ENCODE results near the gene OLFML3.

- TF ChIP-seq CTCF (IDR thresholded peaks at IDR 0.05; ENCODE audit: control extremely low read depth in 1 of 3, insufficient read depth in 1 of 3, low read depth in 1 of 3, low read length in 3 of 3) (no peak), MAX (IDR thresholded peaks at IDR 0.05) (no peak), ATF3 (IDR thresholded peaks at IDR 0.05; ENCODE audit: insufficient read depth, low read depth, low read length) (no peak), TAF1 (IDR thresholded peaks at IDR 0.05; ENCODE audit: low read depth, low read length) (no peak), MAFK (IDR thresholded peaks at IDR 0.05; ENCODE audit: low read depth, low read length) (no peak), POLR2AphosphoS5 (IDR thresholded peaks at IDR 0.05; ENCODE audit: low read depth, low read length) (no peak), USF2 (IDR thresholded peaks at IDR 0.05; ENCODE audit: low read length) (no peak)
These were observed 836 bp downstream of the OLFML3 start for GRCh38 chr1:113980110-113980509.

Measured in H1 (cell line).